Epithelial cell of proximal tubule (primary cell): ENCODE data around the gene ATP1A4. TPM values are rescaled to one million over a fixed set of nuclear protein-coding genes. Genes with fewer than 3 reads are reported as not detected.

Experiments
- DNase-seq: peaks from one replicate; pipeline ENCODE4 v3.0.0-alpha.2; 2011; ENCODE audit warnings: low read depth
- H3K4me3 ChIP-seq: 2 replicates; pipeline ENCODE4 v1.5.1; 2011; ENCODE audit warnings: low read depth, mild to moderate bottlenecking, low read length
- total RNA-seq: library from RNA; depleted of rRNA; stranded (reverse); fragments of >200 nt; gene quantifications from 2 replicates; pipeline ENCODE4 v1.2.3, GENCODE V29; 2015
- TF ChIP-seq, protein P1 (sequence below): conservative IDR thresholded peaks from 2 replicates; pipeline ENCODE4 v1.5.1; 2012; ENCODE audit warnings: low read depth, mild to moderate bottlenecking, low read length

Gene ATP1A4
- total RNA-seq, 1 donor from 2014 or later, result not detected

DNA sequence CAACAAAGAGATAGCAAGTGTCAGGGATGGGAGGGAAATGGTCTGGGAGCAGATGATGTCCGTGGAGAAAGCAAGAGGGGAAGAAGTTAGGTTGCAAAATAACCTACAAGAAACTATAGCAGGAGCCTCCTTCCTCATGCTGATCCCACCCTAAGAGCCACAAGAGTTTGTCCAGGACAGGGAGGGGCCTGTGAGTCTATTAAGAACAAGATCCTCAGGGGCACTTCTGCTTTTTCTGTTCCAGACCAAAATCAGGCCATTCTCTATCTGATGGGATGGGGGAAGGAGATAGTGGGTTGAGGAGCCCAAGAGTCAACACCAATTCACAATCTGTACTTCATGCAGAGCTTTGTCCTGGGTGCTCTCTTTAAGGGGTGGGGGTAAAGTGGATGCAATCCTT, 7.7 kb upstream of the ATP1A4 start:
- TF ChIP-seq, protein P1, sequence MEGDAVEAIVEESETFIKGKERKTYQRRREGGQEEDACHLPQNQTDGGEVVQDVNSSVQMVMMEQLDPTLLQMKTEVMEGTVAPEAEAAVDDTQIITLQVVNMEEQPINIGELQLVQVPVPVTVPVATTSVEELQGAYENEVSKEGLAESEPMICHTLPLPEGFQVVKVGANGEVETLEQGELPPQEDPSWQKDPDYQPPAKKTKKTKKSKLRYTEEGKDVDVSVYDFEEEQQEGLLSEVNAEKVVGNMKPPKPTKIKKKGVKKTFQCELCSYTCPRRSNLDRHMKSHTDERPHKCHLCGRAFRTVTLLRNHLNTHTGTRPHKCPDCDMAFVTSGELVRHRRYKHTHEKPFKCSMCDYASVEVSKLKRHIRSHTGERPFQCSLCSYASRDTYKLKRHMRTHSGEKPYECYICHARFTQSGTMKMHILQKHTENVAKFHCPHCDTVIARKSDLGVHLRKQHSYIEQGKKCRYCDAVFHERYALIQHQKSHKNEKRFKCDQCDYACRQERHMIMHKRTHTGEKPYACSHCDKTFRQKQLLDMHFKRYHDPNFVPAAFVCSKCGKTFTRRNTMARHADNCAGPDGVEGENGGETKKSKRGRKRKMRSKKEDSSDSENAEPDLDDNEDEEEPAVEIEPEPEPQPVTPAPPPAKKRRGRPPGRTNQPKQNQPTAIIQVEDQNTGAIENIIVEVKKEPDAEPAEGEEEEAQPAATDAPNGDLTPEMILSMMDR, result no peak
- no peak overlapping the region for H3K4me3 ChIP-seq
- no peak for DNase-seq

DNA sequence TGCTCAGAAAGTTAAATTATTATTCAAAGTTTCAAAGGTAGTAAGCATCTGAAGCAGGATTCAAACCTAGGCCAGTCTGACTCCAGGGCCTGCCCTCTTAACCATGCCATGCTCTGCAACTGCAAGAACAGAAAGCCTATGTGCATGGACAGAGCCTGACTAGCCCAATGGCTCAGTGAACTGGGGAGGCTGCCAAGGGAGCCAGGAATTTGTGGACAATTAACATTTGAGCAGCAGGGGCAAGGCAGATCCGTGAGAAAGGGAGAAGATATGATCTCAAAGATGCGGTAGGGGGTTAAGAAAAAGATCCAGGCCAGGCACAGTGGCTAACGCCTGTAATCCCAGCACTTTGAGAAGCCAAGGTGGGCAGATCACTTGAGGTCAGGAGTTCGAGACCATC, 6.5 kb upstream of the ATP1A4 start:
- TF ChIP-seq, protein P1, result no peak
- no peak overlapping the region for H3K4me3 ChIP-seq
- no peak for DNase-seq

DNA sequence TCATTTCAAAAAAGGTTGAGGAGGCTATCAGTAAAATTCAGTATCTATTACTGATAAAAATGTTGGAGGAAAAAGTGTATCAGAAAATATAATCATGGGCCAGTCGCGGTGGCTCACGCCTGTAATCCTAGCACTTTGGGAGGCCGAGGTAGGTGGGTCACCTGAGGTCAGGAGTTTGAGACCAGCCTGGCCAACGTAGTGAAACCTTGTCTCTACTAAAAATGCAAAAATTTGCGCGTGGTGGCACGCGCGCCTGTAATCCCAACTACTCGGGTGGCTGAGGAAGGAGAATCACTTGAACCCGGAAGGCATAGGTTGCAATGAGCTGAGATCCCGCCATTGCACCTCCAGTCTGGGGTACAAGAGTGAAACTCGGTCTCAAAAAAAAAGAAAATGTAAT, 5.3 kb upstream of the ATP1A4 start:
- TF ChIP-seq, protein P1, result no peak
- no peak for DNase-seq
- H3K4me3 ChIP-seq, result no peak overlapping the region

DNA sequence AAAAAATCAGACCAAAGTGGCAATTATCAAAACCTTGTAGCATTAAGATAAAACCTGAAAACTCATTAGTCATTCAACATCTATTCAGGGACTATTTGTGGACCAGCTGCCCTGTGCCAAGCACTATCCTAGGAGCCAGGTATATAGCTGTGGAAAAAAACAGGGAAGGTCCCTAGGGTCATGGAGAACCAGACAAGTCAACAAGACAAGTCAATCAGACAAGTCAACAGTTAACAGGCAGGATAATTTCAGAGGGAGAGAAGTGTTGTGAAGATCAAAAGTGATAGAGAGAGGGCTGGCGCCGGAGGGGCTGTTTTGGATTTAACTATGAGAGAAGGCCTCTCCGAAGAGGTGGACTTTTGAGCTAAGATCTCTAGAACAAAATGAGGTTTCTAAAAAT, 3.3 kb upstream of the ATP1A4 start:
- no peak for DNase-seq
- H3K4me3 ChIP-seq, result no peak overlapping the region
- TF ChIP-seq, protein P1, result no peak

DNA sequence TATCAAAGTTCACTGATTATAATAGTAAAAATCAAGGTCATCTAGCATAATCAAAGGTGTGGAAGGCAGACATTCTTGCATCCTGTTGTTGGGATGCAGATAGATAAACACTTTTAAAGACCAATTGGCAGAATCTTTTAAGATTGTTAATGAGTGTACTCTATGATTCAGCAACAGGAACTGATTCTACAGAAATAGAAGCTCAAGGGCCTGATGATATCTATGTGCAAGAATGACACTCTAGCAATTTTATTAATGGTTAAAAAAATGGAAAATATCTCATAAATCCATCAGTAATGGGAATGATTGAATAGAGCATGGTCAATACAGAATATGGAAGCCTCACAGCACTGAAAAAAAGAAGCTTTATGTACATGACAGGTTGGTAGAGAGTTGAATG, 2.2 kb upstream of the ATP1A4 start:
- TF ChIP-seq, protein P1, result no peak

DNA sequence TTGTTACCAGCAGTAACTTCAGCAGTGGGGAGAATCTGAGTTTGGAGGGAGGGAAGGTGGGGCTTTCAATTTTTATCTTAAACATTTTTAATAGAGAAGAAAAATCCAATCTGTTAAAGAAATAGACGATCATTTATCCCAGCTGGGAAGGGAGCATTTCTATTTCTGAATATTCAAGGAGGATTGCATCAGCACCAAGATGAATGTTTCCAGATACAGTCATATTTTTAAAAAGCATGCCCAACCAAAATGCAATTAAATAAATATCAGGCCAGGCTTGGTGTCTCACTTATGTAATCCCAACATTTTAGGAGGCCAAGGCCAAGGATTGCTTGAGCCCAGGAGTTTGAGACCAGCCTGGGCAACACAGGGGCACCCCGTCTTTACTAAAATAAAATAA, 1.7 kb upstream of the ATP1A4 start:
- TF ChIP-seq, protein P1, result no peak
- H3K4me3 ChIP-seq, result no peak overlapping the region
- DNase-seq, result no peak

More for the DNA sequence above, 2.2 kb upstream of the ATP1A4 start:
- H3K4me3 ChIP-seq, result no peak overlapping the region
- no peak for DNase-seq

DNA sequence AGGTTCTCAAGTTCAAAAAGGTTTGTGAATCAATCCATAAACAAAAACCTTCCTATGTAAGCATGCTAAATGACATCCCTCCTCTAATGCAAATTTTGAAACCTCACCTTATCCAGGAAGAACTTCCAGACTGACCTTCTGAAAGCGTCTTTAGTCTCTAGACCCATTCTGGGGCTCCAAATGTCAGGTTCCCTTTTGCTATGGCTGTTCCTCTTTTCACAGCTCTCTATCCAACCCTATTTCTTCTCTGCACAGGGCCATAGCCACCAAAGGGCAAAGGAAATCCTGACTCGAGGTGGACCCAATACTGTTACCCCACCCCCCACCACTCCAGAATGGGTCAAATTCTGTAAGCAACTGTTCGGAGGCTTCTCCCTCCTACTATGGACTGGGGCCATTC, 3.4 kb downstream of the ATP1A4 start:
- DNase-seq, result no peak
- H3K4me3 ChIP-seq, result no peak overlapping the region
- TF ChIP-seq, protein P1, result no peak
